Choroid plexus epithelial cell (primary cell): ENCODE measurements around the gene DAAM2.

Experiments
- DNase-seq: peaks from one replicate; pipeline ENCODE4 v3.0.0-alpha.2; 2010; ENCODE audit warnings: low read depth
- H3K4me3 ChIP-seq: 2 replicates; pipeline ENCODE4 v1.5.1; 2011; ENCODE audit warnings: low read depth, mild to moderate bottlenecking, control low read depth, low read length, moderate library complexity
- CTCF ChIP-seq: conservative IDR thresholded peaks from 2 replicates; pipeline ENCODE4 v1.5.1; 2011; ENCODE audit warnings: low read depth, mild to moderate bottlenecking, control low read depth, inconsistent platforms, low read length, moderate library complexity

The DAAM2 gene

GRCh38 chr6:39834278-39834677 is 42.1 kb downstream of the DAAM2 start:
- TF ChIP-seq CTCF, result no peak
- H3K4me3 ChIP-seq, result no peak overlapping the region
- no peak for DNase-seq

- no peak overlapping the region for H3K4me3 ChIP-seq
- DNase-seq, result no peak
- TF ChIP-seq CTCF, result no peak
Measured at GRCh38 chr6:39834866-39835265, 42.7 kb downstream of the DAAM2 start.

- H3K4me3 ChIP-seq, result no peak overlapping the region
- no peak for TF ChIP-seq CTCF
- no peak for DNase-seq
Measured at GRCh38 chr6:39835821-39836295, 43.7 kb downstream of the DAAM2 start.

GRCh38 chr6:39836606-39837005 is 44.4 kb downstream of the DAAM2 start:
- DNase-seq, result no peak
- TF ChIP-seq CTCF, result no peak

GRCh38 chr6:39839445-39839844 is 47.3 kb downstream of the DAAM2 start:
- no peak for DNase-seq
- H3K4me3 ChIP-seq, result no peak overlapping the region
- no peak for TF ChIP-seq CTCF

More at GRCh38 chr6:39836606-39837005, 44.4 kb downstream of the DAAM2 start:
- H3K4me3 ChIP-seq, result no peak overlapping the region

- no peak overlapping the region for H3K4me3 ChIP-seq
- no peak for DNase-seq
- TF ChIP-seq CTCF, result no peak
Measured at GRCh38 chr6:39840781-39841180, 48.6 kb downstream of the DAAM2 start.

- TF ChIP-seq CTCF, result no peak
- DNase-seq, result no peak
- no peak overlapping the region for H3K4me3 ChIP-seq
Measured at GRCh38 chr6:39841291-39841690, 49.1 kb downstream of the DAAM2 start.
